ENCODE data around the gene DLX3. TPM values are rescaled to one million over a fixed set of nuclear protein-coding genes. Genes with fewer than 3 reads are reported as not detected.

DLX3 gene
- total RNA-seq, 5 donors from 2014 or later (not counting 1 experiment from before 2014, with no cell fraction given) = not detected

GRCh38 chr17:50015146-50015545 is 20.1 kb upstream of the DLX3 start:
- H3K9me3 ChIP-seq = peaks cover 2% of the 10 kb centered on the region
- ChIA-PET CTCF (interaction anchor here in 1 of 2 donors (0.6 kb wide), 1 partner anchor 139 kb away, joined by 6 read pairs; no protein-coding TSS in a partner anchor), POLR2A (no interaction called here)
- no peaks in the 10 kb centered on the region for H3K4me1 ChIP-seq (ENCODE audit: control insufficient read depth in 1 of 2, extremely low read depth in 1 of 2, insufficient read depth in 2 of 2, low read length in 2 of 2)
- H3K4me1 Mint-ChIP-seq = no peaks in the 10 kb centered on the region
- H3K4me3 Mint-ChIP-seq = no peak overlapping the region
- no peaks in the 10 kb centered on the region for H3K36me3 ChIP-seq (ENCODE audit: control insufficient read depth in 2 of 2, extremely low read depth in 1 of 2, insufficient read depth in 1 of 2, low read length in 1 of 2)
- no peak overlapping the region for H3K27ac Mint-ChIP-seq
- H3K9me3 Mint-ChIP-seq = peaks cover 7 to 33% (median 21%) of the 10 kb centered on the region in 3 donors
- H3K4me3 ChIP-seq (ENCODE audit: control insufficient read depth in 1 of 2, extremely low read depth in 1 of 2, low read length in 1 of 2) = no peak overlapping the region
- peaks cover 23 to 28% of the 10 kb centered on the region in 2 donors for H3K27me3 Mint-ChIP-seq
- no peak overlapping the region for H3K27ac ChIP-seq (ENCODE audit: low read length)
- ATAC-seq (replicated peaks in 1 of 4) = no peak
- no peak for DNase-seq
- peaks cover 3 to 31% of the 10 kb centered on the region in 2 experiments for H3K27me3 ChIP-seq (replicated peaks in 1 of 2; ENCODE audit: control insufficient read depth in 2 of 2, extremely low read depth in 1 of 2, insufficient read depth in 2 of 2, low read length in 1 of 2)
- 80% methylated on average over 2 of the region's 2 CpGs for WGBS (ENCODE audit: insufficient coverage)
- H3K36me3 Mint-ChIP-seq = peaks cover 9% of the 10 kb centered on the region

- no CpG with 5 or more reads among the region's 1 CpG for WGBS (ENCODE audit: insufficient coverage)
- no peaks in the 10 kb centered on the region for H3K36me3 ChIP-seq (ENCODE audit: control insufficient read depth in 2 of 2, extremely low read depth in 1 of 2, insufficient read depth in 1 of 2, low read length in 1 of 2)
- H3K4me1 ChIP-seq (ENCODE audit: control insufficient read depth in 1 of 2, extremely low read depth in 1 of 2, insufficient read depth in 2 of 2, low read length in 2 of 2) = no peaks in the 10 kb centered on the region
- ATAC-seq (replicated peaks in 1 of 4) (no peak), DNase-seq (no peak)
- POLR2A ChIA-PET = no interaction called here
- H3K9me3 ChIP-seq = peaks cover 2% of the 10 kb centered on the region
- peaks cover 24 to 32% of the 10 kb centered on the region in 2 donors for H3K27me3 Mint-ChIP-seq
- H3K4me1 Mint-ChIP-seq = no peaks in the 10 kb centered on the region
- peaks cover 9% of the 10 kb centered on the region for H3K36me3 Mint-ChIP-seq
- no peak overlapping the region for H3K4me3 Mint-ChIP-seq
- no peak overlapping the region for H3K27ac Mint-ChIP-seq
- peaks cover 7 to 33% (median 21%) of the 10 kb centered on the region in 3 donors for H3K9me3 Mint-ChIP-seq
- no peak overlapping the region for H3K27ac ChIP-seq (ENCODE audit: low read length)
- H3K4me3 ChIP-seq (ENCODE audit: control insufficient read depth in 1 of 2, extremely low read depth in 1 of 2, low read length in 1 of 2) = no peak overlapping the region
- H3K27me3 ChIP-seq (replicated peaks in 1 of 2; ENCODE audit: control insufficient read depth in 2 of 2, extremely low read depth in 1 of 2, insufficient read depth in 2 of 2, low read length in 1 of 2) = peaks cover 3 to 28% of the 10 kb centered on the region in 2 experiments
- CTCF ChIA-PET = interaction anchor here in 1 of 2 donors (0.6 kb wide), 1 partner anchor 138 kb away, joined by 6 read pairs; no protein-coding TSS in a partner anchor
These were observed 19.6 kb upstream of the DLX3 start for GRCh38 chr17:50014471-50015088.

- peaks cover 9% of the 10 kb centered on the region for H3K36me3 Mint-ChIP-seq
- ChIA-PET CTCF (no interaction called here), POLR2A (no interaction called here)
- H3K4me3 Mint-ChIP-seq = no peak overlapping the region
- peaks cover 28 to 36% of the 10 kb centered on the region in 2 donors for H3K27me3 Mint-ChIP-seq
- Histone ChIP-seq H3K9me3 (peaks cover 2% of the 10 kb centered on the region), H3K4me3 (ENCODE audit: control insufficient read depth in 1 of 2, extremely low read depth in 1 of 2, low read length in 1 of 2) (no peak overlapping the region), H3K4me1 (ENCODE audit: control insufficient read depth in 1 of 2, extremely low read depth in 1 of 2, insufficient read depth in 2 of 2, low read length in 2 of 2) (no peaks in the 10 kb centered on the region), H3K36me3 (ENCODE audit: control insufficient read depth in 2 of 2, extremely low read depth in 1 of 2, insufficient read depth in 1 of 2, low read length in 1 of 2) (no peaks in the 10 kb centered on the region), H3K27ac (ENCODE audit: low read length) (no peak overlapping the region), H3K27me3 (replicated peaks in 1 of 2; ENCODE audit: control insufficient read depth in 2 of 2, extremely low read depth in 1 of 2, insufficient read depth in 2 of 2, low read length in 1 of 2) (peaks cover 4 to 23% of the 10 kb centered on the region in 2 experiments)
- no peak for DNase-seq
- ATAC-seq (replicated peaks in 1 of 4) = no peak
- H3K4me1 Mint-ChIP-seq = no peaks in the 10 kb centered on the region
- no peak overlapping the region for H3K27ac Mint-ChIP-seq
- 70% methylated on average over 2 of the region's 2 CpGs for WGBS (ENCODE audit: insufficient coverage)
- peaks cover 7 to 43% (median 23%) of the 10 kb centered on the region in 3 donors for H3K9me3 Mint-ChIP-seq
These were observed 18.1 kb upstream of the DLX3 start for GRCh38 chr17:50013079-50013478.

GRCh38 chr17:50009282-50009681 is 14.3 kb upstream of the DLX3 start:
- peaks cover 2% of the 10 kb centered on the region for H3K9me3 ChIP-seq
- ChIA-PET POLR2A (no interaction called here), CTCF (interaction anchor here (0.7 to 1.0 kb wide), 2 partner anchors 11 to 19 kb away, joined by 3 read pairs; no protein-coding TSS in a partner anchor)
- H3K36me3 ChIP-seq (ENCODE audit: control insufficient read depth in 2 of 2, extremely low read depth in 1 of 2, insufficient read depth in 1 of 2, low read length in 1 of 2) = no peaks in the 10 kb centered on the region
- no peaks in the 10 kb centered on the region for H3K4me1 Mint-ChIP-seq
- H3K27me3 ChIP-seq (replicated peaks in 1 of 2; ENCODE audit: control insufficient read depth in 2 of 2, extremely low read depth in 1 of 2, insufficient read depth in 2 of 2, low read length in 1 of 2) = peaks cover 8 to 21% of the 10 kb centered on the region in 2 experiments
- no peak overlapping the region for H3K4me3 Mint-ChIP-seq
- WGBS (ENCODE audit: insufficient coverage) = 63% methylated on average over 1 of the region's 2 CpGs
- no peak for ATAC-seq (replicated peaks in 1 of 4)
- H3K4me1 ChIP-seq (ENCODE audit: control insufficient read depth in 1 of 2, extremely low read depth in 1 of 2, insufficient read depth in 2 of 2, low read length in 2 of 2) = no peaks in the 10 kb centered on the region
- H3K27me3 Mint-ChIP-seq = peaks cover 35 to 46% of the 10 kb centered on the region in 2 donors
- DNase-seq = no peak
- no peak overlapping the region for H3K4me3 ChIP-seq (ENCODE audit: control insufficient read depth in 1 of 2, extremely low read depth in 1 of 2, low read length in 1 of 2)
- no peak overlapping the region for H3K27ac ChIP-seq (ENCODE audit: low read length)
- peaks cover 0 to 34% (median 16%) of the 10 kb centered on the region in 3 donors for H3K9me3 Mint-ChIP-seq
- H3K27ac Mint-ChIP-seq = no peak overlapping the region
- H3K36me3 Mint-ChIP-seq = peaks cover 6% of the 10 kb centered on the region

- peaks cover 22 to 42% of the 10 kb centered on the region in 2 experiments for H3K27me3 ChIP-seq (replicated peaks in 1 of 2; ENCODE audit: control insufficient read depth in 2 of 2, extremely low read depth in 1 of 2, insufficient read depth in 2 of 2, low read length in 1 of 2)
- H3K4me1 ChIP-seq (ENCODE audit: control insufficient read depth in 1 of 2, extremely low read depth in 1 of 2, insufficient read depth in 2 of 2, low read length in 2 of 2) = no peaks in the 10 kb centered on the region
- Mint-ChIP-seq H3K4me1 (no peaks in the 10 kb centered on the region), H3K27ac (no peak overlapping the region), H3K27me3 (peaks cover 41 to 54% of the 10 kb centered on the region in 2 donors), H3K9me3 (peaks cover 0 to 3% (median 0%) of the 10 kb centered on the region in 3 donors), H3K36me3 (no peaks in the 10 kb centered on the region), H3K4me3 (no peak overlapping the region)
- no CpG with 5 or more reads among the region's 4 CpGs for WGBS (ENCODE audit: insufficient coverage)
- H3K4me3 ChIP-seq (ENCODE audit: control insufficient read depth in 1 of 2, extremely low read depth in 1 of 2, low read length in 1 of 2) = no peak overlapping the region
- H3K36me3 ChIP-seq (ENCODE audit: control insufficient read depth in 2 of 2, extremely low read depth in 1 of 2, insufficient read depth in 1 of 2, low read length in 1 of 2) = no peaks in the 10 kb centered on the region
- ChIA-PET POLR2A (no interaction called here), CTCF (interaction anchor here in 1 of 2 donors (0.6 kb wide), 1 partner anchor 287 kb away, joined by 3 read pairs; no protein-coding TSS in a partner anchor)
- H3K9me3 ChIP-seq = no peaks in the 10 kb centered on the region
- ATAC-seq (replicated peaks in 1 of 4) (no peak), DNase-seq (no peak)
- H3K27ac ChIP-seq (ENCODE audit: low read length) = no peak overlapping the region
These were observed 8.9 kb upstream of the DLX3 start for GRCh38 chr17:50003911-50004310.

- H3K4me1 Mint-ChIP-seq = peaks cover 24 to 37% (median 25%) of the 10 kb centered on the region in 3 donors
- DNase-seq = no peak
- no peaks in the 10 kb centered on the region for H3K36me3 ChIP-seq (ENCODE audit: control insufficient read depth in 2 of 2, extremely low read depth in 1 of 2, insufficient read depth in 1 of 2, low read length in 1 of 2)
- peak overlapping the region in 1 of 2 donors; percentile 29 for H3K27ac Mint-ChIP-seq
- ChIA-PET CTCF (interaction anchor here (0.6 to 4.3 kb wide), 17 partner anchors 11 to 1326 kb away, joined by 3 to 33 read pairs (median 5); partner anchors contain the start of gene PHB1 (in 1 of the 2)), POLR2A (no interaction called here)
- no peaks in the 10 kb centered on the region for H3K36me3 Mint-ChIP-seq
- peaks cover 47 to 81% of the 10 kb centered on the region in 2 donors for H3K27me3 Mint-ChIP-seq
- WGBS (ENCODE audit: insufficient coverage) = 19% methylated on average over 4 of the region's 11 CpGs
- no peak overlapping the region for H3K4me3 Mint-ChIP-seq
- H3K9me3 ChIP-seq = no peaks in the 10 kb centered on the region
- no peak overlapping the region for H3K4me3 ChIP-seq (ENCODE audit: control insufficient read depth in 1 of 2, extremely low read depth in 1 of 2, low read length in 1 of 2)
- no peak for ATAC-seq (replicated peaks in 1 of 4)
- peaks cover 3 to 37% of the 10 kb centered on the region in 2 experiments for H3K4me1 ChIP-seq (ENCODE audit: control insufficient read depth in 1 of 2, extremely low read depth in 1 of 2, insufficient read depth in 2 of 2, low read length in 2 of 2)
- no peaks in the 10 kb centered on the region for H3K9me3 Mint-ChIP-seq
- H3K27ac ChIP-seq (ENCODE audit: low read length) = no peak overlapping the region
- H3K27me3 ChIP-seq (replicated peaks in 1 of 2; ENCODE audit: control insufficient read depth in 2 of 2, extremely low read depth in 1 of 2, insufficient read depth in 2 of 2, low read length in 1 of 2) = peaks cover 25 to 76% of the 10 kb centered on the region in 2 experiments
These were observed 4.0 kb upstream of the DLX3 start for GRCh38 chr17:49998836-49999511.

All from T-cell (primary cell).